H9 (cell line): ENCODE data around the gene HACE1. TPM values are rescaled to one million over a fixed set of nuclear protein-coding genes. Genes with fewer than 3 reads are reported as not detected.

Experiments used
- DNase-seq: peaks from one replicate; pipeline ENCODE4 v3.0.0-alpha.2; 2017
- H2AFZ ChIP-seq: one replicate; pipeline ENCODE4 v1.6.1; 2013; ENCODE audit warnings: mild to moderate bottlenecking, low read length, control low read depth, moderate library complexity
- H2AK5ac ChIP-seq: 2 replicates; pipeline ENCODE4 v1.6.1; 2013; ENCODE audit warnings: low read length, control low read depth, mixed read lengths; ENCODE audit not compliant: insufficient read length
- H2BK120ac ChIP-seq: one replicate; pipeline ENCODE4 v1.6.1; 2013; ENCODE audit warnings: low read depth, mild to moderate bottlenecking, low read length, control low read depth, inconsistent platforms; ENCODE audit not compliant: poor library complexity, severe bottlenecking
- H2BK12ac ChIP-seq: 2 replicates; pipeline ENCODE4 v1.6.1; 2013; ENCODE audit warnings: low read length, control low read depth, mixed read lengths, low read depth; ENCODE audit not compliant: insufficient read length
- H2BK15ac ChIP-seq: 2 replicates; pipeline ENCODE4 v1.6.1; 2013; ENCODE audit warnings: low read depth, low read length, control low read depth
- H2BK20ac ChIP-seq: one replicate; pipeline ENCODE4 v1.6.1; 2013; ENCODE audit warnings: low read depth, mild to moderate bottlenecking, low read length, control low read depth, inconsistent platforms; ENCODE audit not compliant: poor library complexity, severe bottlenecking
- H2BK5ac ChIP-seq: 2 replicates; pipeline ENCODE4 v1.6.1; 2013; ENCODE audit warnings: low read length, control low read depth, mixed read lengths; ENCODE audit not compliant: insufficient read length
- H3K14ac ChIP-seq: 2 replicates; pipeline ENCODE4 v1.6.1; 2013; ENCODE audit warnings: low read length, control low read depth; ENCODE audit not compliant: insufficient read depth
- H3K18ac ChIP-seq: 2 replicates; pipeline ENCODE4 v1.6.1; 2013; ENCODE audit warnings: low read depth, mild to moderate bottlenecking, mixed read lengths, low read length, control low read depth; ENCODE audit not compliant: insufficient read length
- H3K23ac ChIP-seq: 2 replicates; pipeline ENCODE4 v1.6.1; 2013; ENCODE audit warnings: low read length, control low read depth, mixed read lengths, low read depth; ENCODE audit not compliant: insufficient read length
- H3K23me2 ChIP-seq: 2 replicates; pipeline ENCODE4 v1.6.1; 2013; ENCODE audit warnings: low read depth, mild to moderate bottlenecking, mixed read lengths, low read length, control low read depth; ENCODE audit not compliant: insufficient read length, poor library complexity, severe bottlenecking
- H3K27ac ChIP-seq: 2 replicates; pipeline ENCODE4 v1.5.1; 2013; ENCODE audit warnings: low read length, control low read depth, mixed read lengths, low read depth; ENCODE audit not compliant: insufficient read length
- H3K27me3 ChIP-seq: 2 replicates; pipeline ENCODE4 v1.6.1; 2013; ENCODE audit warnings: low read length, control low read depth, inconsistent platforms; ENCODE audit not compliant: insufficient read depth
- H3K4ac ChIP-seq: 2 replicates; pipeline ENCODE4 v1.6.1; 2013; ENCODE audit warnings: low read depth, mild to moderate bottlenecking, control low read depth, inconsistent platforms, low read length, moderate library complexity
- H3K4me1 ChIP-seq: 2 replicates; pipeline ENCODE4 v1.6.1; 2013; ENCODE audit warnings: low read length, control low read depth, inconsistent platforms; ENCODE audit not compliant: insufficient read depth
- H3K4me2 ChIP-seq: 2 replicates; pipeline ENCODE4 v1.6.1; 2013; ENCODE audit warnings: low read length, control low read depth, mixed read lengths; ENCODE audit not compliant: insufficient read length, insufficient read depth
- H3K56ac ChIP-seq: 2 replicates; pipeline ENCODE4 v1.6.1; 2013; ENCODE audit warnings: low read depth, mild to moderate bottlenecking, mixed read lengths, low read length, control low read depth; ENCODE audit not compliant: insufficient read length
- H3K79me1 ChIP-seq: 2 replicates; pipeline ENCODE4 v1.6.1; 2013; ENCODE audit warnings: low read depth, mild to moderate bottlenecking, moderate library complexity, low read length, control low read depth, inconsistent platforms; ENCODE audit not compliant: insufficient read depth, poor library complexity, severe bottlenecking
- H3K79me2 ChIP-seq: 2 replicates; pipeline ENCODE4 v1.6.1; 2013; ENCODE audit warnings: low read length, control low read depth, inconsistent platforms; ENCODE audit not compliant: insufficient read depth
- H3K9ac ChIP-seq: 2 replicates; pipeline ENCODE4 v1.6.1; 2013; ENCODE audit warnings: low read length, control low read depth, mixed read lengths; ENCODE audit not compliant: insufficient read length; ENCODE audit errors: extremely low read depth
- H3K9me3 ChIP-seq: one replicate; pipeline ENCODE4 v1.6.1; 2013; ENCODE audit warnings: low read depth, low read length, inconsistent platforms; ENCODE audit not compliant: control insufficient read depth
- H3T11ph ChIP-seq: one replicate; pipeline ENCODE4 v1.6.1; 2013; ENCODE audit warnings: mild to moderate bottlenecking, low read length, control low read depth, inconsistent platforms
- H4K20me1 ChIP-seq: one replicate; pipeline ENCODE4 v1.6.1; 2013; ENCODE audit not compliant: control insufficient read depth, insufficient read length, insufficient read depth
- H4K5ac ChIP-seq: 2 replicates; pipeline ENCODE4 v1.6.1; 2013; ENCODE audit warnings: low read depth, mild to moderate bottlenecking, mixed read lengths, low read length, control low read depth; ENCODE audit not compliant: insufficient read length
- H4K8ac ChIP-seq: replicated peaks from 2 replicates; pipeline ENCODE4 v1.6.1; 2013; ENCODE audit warnings: low read length, control low read depth, mixed read lengths, low read depth; ENCODE audit not compliant: insufficient read length
- H4K91ac ChIP-seq: 2 replicates; pipeline ENCODE4 v1.6.1; 2013; ENCODE audit warnings: low read depth, mild to moderate bottlenecking, moderate library complexity, mixed read lengths, low read length, control low read depth; ENCODE audit not compliant: insufficient read length
- H3K27ac Mint-ChIP-seq, 3 experiments: 2 replicates in 2 of 3; 3 replicates in 1 of 3; pipeline ENCODE4 v1.8.0; 2020 to 2021; ENCODE audit warnings: mixed read lengths in 3 of 3, mild to moderate bottlenecking in 1 of 3, moderate library complexity in 1 of 3
- H3K27me3 Mint-ChIP-seq: 2 replicates; pipeline ENCODE4 v1.8.0; 2021; ENCODE audit warnings: low read depth, mild to moderate bottlenecking, moderate library complexity, mixed read lengths
- H3K36me3 Mint-ChIP-seq, 3 experiments: 2 replicates in 2 of 3; 3 replicates in 1 of 3; pipeline ENCODE4 v1.8.0; 2020 to 2021; ENCODE audit warnings: low read depth in 3 of 3, mixed read lengths in 3 of 3; ENCODE audit not compliant: insufficient read depth in 1 of 3
- H3K4me1 Mint-ChIP-seq, 2 experiments: 2 replicates each; pipeline ENCODE4 v1.8.0; 2020; ENCODE audit warnings: mixed read lengths in 2 of 2
- H3K4me3 Mint-ChIP-seq, 2 experiments: 2 replicates in 1 of 2; 3 replicates in 1 of 2; pipeline ENCODE4 v1.8.0; 2020 to 2021; ENCODE audit warnings: mild to moderate bottlenecking in 2 of 2, mixed read lengths in 2 of 2, moderate library complexity in 1 of 2
- H3K9me3 Mint-ChIP-seq, 2 experiments: 2 replicates in 1 of 2; 3 replicates in 1 of 2; pipeline ENCODE4 v1.8.0; 2020; ENCODE audit warnings: mild to moderate bottlenecking in 2 of 2, mixed read lengths in 2 of 2, moderate library complexity in 1 of 2
- WGBS: extraction: QIAGEN DNeasy Blood & Tissue Kit; methylation state at CpG from one replicate; pipeline ENCODE4 v1.1.7; 2013; ENCODE audit warnings: missing lambda C conversion rate, low lambda C conversion rate, mixed read lengths; ENCODE audit not compliant: insufficient read length; ENCODE audit errors: extremely low coverage; 5-methylcytosine and 5-hydroxymethylcytosine counted together
- total RNA-seq: library from RNA; stranded (reverse); gene quantifications from 2 replicates; pipeline ENCODE4 v1.2.1, GENCODE V29; 2021
- TF ChIP-seq, protein P1 (sequence below): fragments of 200-600 bp; sonication (generic); conservative IDR thresholded peaks from 3 replicates; pipeline ENCODE4 v1.8.0; 2021; ENCODE audit warnings: antibody characterized with exemption, mild to moderate bottlenecking

HACE1 gene
- total RNA-seq, 1 experiment from 2014 or later, result 18.0 TPM

DNA sequence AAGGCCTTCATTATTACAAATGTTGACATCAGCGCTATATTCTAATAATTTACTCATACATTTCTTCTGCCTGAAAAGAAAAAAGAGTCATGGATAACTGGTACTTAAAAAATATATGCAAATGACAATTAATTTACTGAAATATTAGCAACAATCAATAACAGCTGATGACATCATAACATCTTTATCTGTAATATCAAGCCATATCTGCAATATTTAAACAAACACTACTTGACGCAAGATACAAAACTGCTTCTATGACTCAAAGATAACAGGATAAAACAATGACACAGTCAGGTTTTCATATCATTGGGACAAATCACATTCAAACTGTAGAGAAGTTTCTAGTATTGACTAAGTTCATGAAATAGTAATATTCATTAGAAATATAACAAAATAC is 16.5 kb downstream of the HACE1 start:
- Mint-ChIP-seq H3K9me3 (no peaks in the 10 kb centered on the region), H3K27ac (no peak overlapping the region), H3K4me3 (no peak overlapping the region), H3K4me1 (no peaks in the 10 kb centered on the region), H3K27me3 (no peaks in the 10 kb centered on the region), H3K36me3 (peaks cover 11 to 46% (median 30%) of the 10 kb centered on the region in 3 experiments; a peak in 6 of 7 replicates)
- Histone ChIP-seq H3T11ph (no peak overlapping the region), H3K23ac (no peak overlapping the region), H4K91ac (no peak overlapping the region), H3K56ac (no peak overlapping the region), H4K20me1 (no peaks in the 10 kb centered on the region), H2BK15ac (no peak overlapping the region), H3K79me2 (no peaks in the 10 kb centered on the region), H3K14ac (no peak overlapping the region), H3K4me2 (no peak overlapping the region), H3K4ac (no peak overlapping the region), H2BK5ac (no peak overlapping the region), H3K9ac (no peak overlapping the region), H3K4me1 (no peaks in the 10 kb centered on the region), H2BK12ac (no peak overlapping the region), H2AFZ (no peak overlapping the region), H2BK120ac (no peak overlapping the region), H3K18ac (no peak overlapping the region), H3K27me3 (no peaks in the 10 kb centered on the region), H4K5ac (no peak overlapping the region), H2AK5ac (no peak overlapping the region), H3K27ac (no peak overlapping the region), H3K79me1 (no peaks in the 10 kb centered on the region), H4K8ac (no peak overlapping the region), H3K9me3 (no peaks in the 10 kb centered on the region), H2BK20ac (no peak overlapping the region), H3K23me2 (no peaks in the 10 kb centered on the region)
- TF ChIP-seq, protein P1, sequence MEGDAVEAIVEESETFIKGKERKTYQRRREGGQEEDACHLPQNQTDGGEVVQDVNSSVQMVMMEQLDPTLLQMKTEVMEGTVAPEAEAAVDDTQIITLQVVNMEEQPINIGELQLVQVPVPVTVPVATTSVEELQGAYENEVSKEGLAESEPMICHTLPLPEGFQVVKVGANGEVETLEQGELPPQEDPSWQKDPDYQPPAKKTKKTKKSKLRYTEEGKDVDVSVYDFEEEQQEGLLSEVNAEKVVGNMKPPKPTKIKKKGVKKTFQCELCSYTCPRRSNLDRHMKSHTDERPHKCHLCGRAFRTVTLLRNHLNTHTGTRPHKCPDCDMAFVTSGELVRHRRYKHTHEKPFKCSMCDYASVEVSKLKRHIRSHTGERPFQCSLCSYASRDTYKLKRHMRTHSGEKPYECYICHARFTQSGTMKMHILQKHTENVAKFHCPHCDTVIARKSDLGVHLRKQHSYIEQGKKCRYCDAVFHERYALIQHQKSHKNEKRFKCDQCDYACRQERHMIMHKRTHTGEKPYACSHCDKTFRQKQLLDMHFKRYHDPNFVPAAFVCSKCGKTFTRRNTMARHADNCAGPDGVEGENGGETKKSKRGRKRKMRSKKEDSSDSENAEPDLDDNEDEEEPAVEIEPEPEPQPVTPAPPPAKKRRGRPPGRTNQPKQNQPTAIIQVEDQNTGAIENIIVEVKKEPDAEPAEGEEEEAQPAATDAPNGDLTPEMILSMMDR, result no peak
- WGBS, result no CpG with 5 or more reads among the region's 2 CpGs
- no peak for DNase-seq
